ENCODE results near the gene ZFP36. TPM values are rescaled to one million over a fixed set of nuclear protein-coding genes. Genes with fewer than 3 reads are reported as not detected.

Gene ZFP36
- total RNA-seq, 4 donors from 2014 or later = 183 to 682 (median 309) TPM

DNA sequence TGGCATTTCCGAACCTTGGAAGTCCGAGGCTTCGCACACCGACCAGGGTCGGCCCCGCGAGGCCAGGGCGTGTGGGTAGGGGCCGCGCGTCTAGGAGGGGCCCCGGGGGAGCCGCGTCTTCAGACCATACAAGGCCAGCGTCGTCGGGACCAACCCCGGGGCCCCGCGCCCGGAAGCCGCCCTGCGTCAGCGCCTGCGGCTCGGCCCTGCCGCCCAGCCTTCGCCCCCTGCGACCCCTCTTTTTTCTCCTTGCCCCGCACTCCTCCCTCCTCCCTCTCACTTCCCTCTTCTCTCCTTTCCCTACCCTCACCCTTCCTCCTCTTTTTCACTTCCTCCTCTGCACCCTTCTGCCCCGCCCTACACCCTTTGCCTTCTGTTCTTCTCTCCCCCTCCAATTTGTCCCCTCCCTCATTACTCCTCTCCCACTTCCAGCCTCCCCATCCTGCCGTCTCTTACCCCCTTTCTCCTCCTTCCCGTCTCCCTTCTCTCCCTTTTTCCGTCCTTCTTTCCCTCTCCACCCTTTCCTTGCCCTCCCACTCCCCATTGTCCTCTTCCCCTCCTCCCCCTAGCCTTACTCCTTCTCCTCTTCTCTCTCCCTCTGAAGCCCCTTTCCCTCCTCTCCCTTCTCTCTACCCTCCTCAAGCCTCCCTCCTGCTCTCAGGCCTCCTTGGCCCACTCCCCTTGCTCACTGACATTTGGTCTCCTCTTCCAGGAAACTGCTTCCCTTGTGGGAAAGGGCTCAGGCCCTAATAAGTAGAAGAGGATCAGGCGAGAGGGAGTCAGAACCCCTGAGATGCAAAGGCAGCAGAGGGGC, 3.6 kb downstream of the ZFP36 start:
- H3K4me3 ChIP-seq = peak overlapping the region; percentile 78 to 96 (median 92)
- no peaks in the 10 kb centered on the region for H3K9me3 ChIP-seq
- DNase-seq = peak; percentile 77 to 92 (median 86)
- TF ChIP-seq POLR2A (IDR thresholded peaks at IDR 0.05) = peak; percentile 52 to 71
- TF ChIP-seq, protein P1, sequence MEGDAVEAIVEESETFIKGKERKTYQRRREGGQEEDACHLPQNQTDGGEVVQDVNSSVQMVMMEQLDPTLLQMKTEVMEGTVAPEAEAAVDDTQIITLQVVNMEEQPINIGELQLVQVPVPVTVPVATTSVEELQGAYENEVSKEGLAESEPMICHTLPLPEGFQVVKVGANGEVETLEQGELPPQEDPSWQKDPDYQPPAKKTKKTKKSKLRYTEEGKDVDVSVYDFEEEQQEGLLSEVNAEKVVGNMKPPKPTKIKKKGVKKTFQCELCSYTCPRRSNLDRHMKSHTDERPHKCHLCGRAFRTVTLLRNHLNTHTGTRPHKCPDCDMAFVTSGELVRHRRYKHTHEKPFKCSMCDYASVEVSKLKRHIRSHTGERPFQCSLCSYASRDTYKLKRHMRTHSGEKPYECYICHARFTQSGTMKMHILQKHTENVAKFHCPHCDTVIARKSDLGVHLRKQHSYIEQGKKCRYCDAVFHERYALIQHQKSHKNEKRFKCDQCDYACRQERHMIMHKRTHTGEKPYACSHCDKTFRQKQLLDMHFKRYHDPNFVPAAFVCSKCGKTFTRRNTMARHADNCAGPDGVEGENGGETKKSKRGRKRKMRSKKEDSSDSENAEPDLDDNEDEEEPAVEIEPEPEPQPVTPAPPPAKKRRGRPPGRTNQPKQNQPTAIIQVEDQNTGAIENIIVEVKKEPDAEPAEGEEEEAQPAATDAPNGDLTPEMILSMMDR (IDR thresholded peaks at IDR 0.05) = peak in 1 of 6 experiments; percentile 17
- peak overlapping the region; percentile 98 to 100 (median 100) for H3K27ac ChIP-seq
- H3K4me1 ChIP-seq = peaks cover 0 to 43% (median 23%) of the 10 kb centered on the region in 4 donors
- H3K27me3 ChIP-seq = no peaks in the 10 kb centered on the region
- peaks cover 0 to 20% (median 4%) of the 10 kb centered on the region in 3 donors for H3K36me3 ChIP-seq

DNA sequence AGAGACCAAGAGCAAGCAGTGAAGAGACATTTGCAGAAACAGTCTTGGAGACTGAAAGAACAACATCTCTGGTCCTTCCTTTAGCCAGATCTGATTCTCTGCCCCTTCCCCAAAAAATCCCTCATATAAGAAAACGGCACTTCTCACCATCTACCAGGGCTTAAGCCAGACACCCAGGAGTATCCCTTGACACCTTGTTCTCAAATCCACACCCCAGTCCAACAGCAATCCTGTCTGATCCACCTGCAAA, 4.1 kb downstream of the ZFP36 start:
- no peak for TF ChIP-seq POLR2A (IDR thresholded peaks at IDR 0.05)
- TF ChIP-seq, protein P1 (IDR thresholded peaks at IDR 0.05) = no peak
- H3K4me1 ChIP-seq = peaks cover 0 to 42% (median 17%) of the 10 kb centered on the region in 4 donors

DNA sequence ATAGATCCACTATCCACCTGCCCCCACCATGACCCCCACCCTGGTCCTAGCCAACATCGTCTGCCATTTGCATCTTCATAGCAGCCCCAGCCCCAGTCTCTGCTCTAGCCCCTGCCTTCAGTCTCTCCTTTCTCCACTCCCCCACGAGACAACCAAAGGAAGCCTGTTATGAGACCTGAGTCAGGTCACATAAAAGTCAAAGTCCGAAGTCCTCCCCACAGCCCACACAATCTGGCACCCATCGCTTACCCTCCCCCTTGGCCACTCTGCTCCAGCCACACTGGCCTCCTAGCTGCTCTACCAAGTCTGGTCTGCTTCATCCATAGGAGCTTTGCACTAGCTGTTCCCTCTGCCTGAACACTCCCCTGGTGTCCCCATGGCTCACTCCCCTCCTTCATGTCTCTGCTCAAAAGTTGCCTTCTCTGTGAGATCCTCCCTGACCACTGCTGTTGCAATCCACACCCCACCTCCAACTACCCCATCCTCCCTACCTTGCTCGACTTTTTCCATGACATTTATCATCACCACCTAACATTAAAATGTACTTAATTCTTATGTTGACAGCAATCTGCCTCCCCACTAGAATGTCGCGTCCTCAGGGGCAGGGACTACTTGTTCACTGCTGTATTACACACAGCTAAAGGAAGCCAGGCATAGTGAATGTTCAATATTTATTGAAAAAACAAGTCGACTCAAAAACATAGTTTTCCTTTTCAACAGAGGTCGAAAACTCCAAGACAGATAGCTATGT, 4.6 kb downstream of the ZFP36 start:
- no peaks in the 10 kb centered on the region for H3K27me3 ChIP-seq
- TF ChIP-seq, protein P1 (IDR thresholded peaks at IDR 0.05) = peak in 3 of 6 experiments; percentile 3 to 28 (median 7)
- TF ChIP-seq POLR2A (IDR thresholded peaks at IDR 0.05) = peak; percentile 88 to 91
- H3K9me3 ChIP-seq = no peaks in the 10 kb centered on the region
- DNase-seq = peak; percentile 50 to 88 (median 85)
- peak overlapping the region; percentile 98 to 100 (median 100) for H3K27ac ChIP-seq
- peaks cover 0 to 20% (median 4%) of the 10 kb centered on the region in 3 donors for H3K36me3 ChIP-seq
- peak overlapping the region; percentile 78 to 96 (median 92) for H3K4me3 ChIP-seq
- peaks cover 0 to 44% (median 14%) of the 10 kb centered on the region in 4 donors for H3K4me1 ChIP-seq

More for the DNA sequence above, 4.1 kb downstream of the ZFP36 start:
- peaks cover 0 to 20% (median 4%) of the 10 kb centered on the region in 3 donors for H3K36me3 ChIP-seq
- H3K9me3 ChIP-seq = no peaks in the 10 kb centered on the region
- DNase-seq = no peak
- peak overlapping the region; percentile 98 to 100 (median 100) for H3K27ac ChIP-seq
- H3K27me3 ChIP-seq = no peaks in the 10 kb centered on the region
- peak overlapping the region; percentile 78 to 96 (median 92) for H3K4me3 ChIP-seq

DNA sequence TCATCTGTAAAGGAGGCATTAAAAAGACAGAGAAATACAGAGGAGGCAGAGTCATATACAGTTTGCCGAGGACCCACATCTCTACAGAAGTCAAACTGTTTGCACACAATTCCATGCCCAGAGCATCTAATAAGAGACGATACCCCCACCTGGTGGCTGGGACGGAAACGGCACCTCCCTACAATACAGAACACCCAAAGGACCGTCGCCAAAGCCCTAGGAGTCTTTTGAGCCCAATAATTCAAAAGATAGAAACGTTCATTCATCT, 5.1 kb downstream of the ZFP36 start:
- TF ChIP-seq, protein P1 (IDR thresholded peaks at IDR 0.05) = peak; percentile 87 to 100 (median 98)
- TF ChIP-seq POLR2A (IDR thresholded peaks at IDR 0.05) = no peak
- H3K4me3 ChIP-seq = peak overlapping the region; percentile 62 to 96 (median 84)

DNA sequence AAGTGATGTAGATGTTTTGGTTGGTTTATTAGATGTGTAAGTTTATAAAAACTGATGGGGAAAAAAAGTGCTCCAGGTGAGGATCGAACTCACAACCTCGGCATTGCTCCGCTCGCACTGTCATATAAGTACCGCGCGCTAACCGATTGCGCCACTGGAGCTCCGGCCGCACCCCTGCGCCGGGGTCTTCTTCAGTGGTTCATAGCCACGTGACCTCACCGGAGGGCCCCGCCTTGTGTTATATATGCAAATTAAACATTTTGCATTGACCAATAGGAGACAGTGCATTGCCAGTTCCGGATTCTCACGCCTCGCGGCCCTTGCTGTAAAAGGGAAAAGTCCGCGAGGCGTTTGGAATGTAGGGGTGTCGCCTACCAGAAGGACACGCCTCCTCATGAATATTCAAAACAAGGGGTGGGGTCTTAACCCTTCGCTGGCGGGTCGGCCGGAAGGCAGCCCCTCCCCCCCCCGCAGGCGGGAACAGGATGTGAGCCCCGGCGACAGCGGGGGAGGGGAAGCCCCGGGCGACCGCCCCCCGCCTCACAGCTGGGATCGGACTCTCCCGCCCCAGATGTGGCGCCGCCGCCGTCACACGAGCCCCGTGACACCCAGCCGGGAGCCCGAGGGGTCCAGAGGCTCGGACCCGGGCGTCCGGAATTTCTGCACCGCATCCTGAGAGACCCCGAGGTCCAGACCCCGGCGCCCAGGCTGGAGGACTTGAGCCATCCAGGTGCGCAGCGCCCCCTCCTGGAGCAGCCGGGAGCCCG, 5.6 kb downstream of the ZFP36 start, which contains the start of gene PLEKHG2:
PLEKHG2 (plus strand) TSS at position 570 of the 767 bp plus-strand sequence. CDS start 1,418 bp downstream, outside the sequence.
- H3K4me1 ChIP-seq = peaks cover 0 to 47% (median 14%) of the 10 kb centered on the region in 4 donors
- H3K9me3 ChIP-seq = no peaks in the 10 kb centered on the region
- peak within 1 kb of the TSS; percentile 62 to 96 (median 84) for H3K4me3 ChIP-seq
- no peaks in the 10 kb centered on the region for H3K27me3 ChIP-seq
- peak within 1 kb of the TSS; percentile 98 to 100 (median 100) for H3K27ac ChIP-seq
- peak; percentile 97 to 98 (median 97) for DNase-seq
- H3K36me3 ChIP-seq = peaks cover 0 to 17% (median 4%) of the 10 kb centered on the region in 3 donors
- peak; percentile 84 to 93 for TF ChIP-seq POLR2A (IDR thresholded peaks at IDR 0.05)
- TF ChIP-seq, protein P1 (IDR thresholded peaks at IDR 0.05) = peak; percentile 78 to 92 (median 90)

More for the DNA sequence above, 5.1 kb downstream of the ZFP36 start:
- Histone ChIP-seq H3K27ac (peak overlapping the region; percentile 98 to 100 (median 100)), H3K27me3 (no peaks in the 10 kb centered on the region), H3K36me3 (peaks cover 0 to 20% (median 4%) of the 10 kb centered on the region in 3 donors), H3K9me3 (no peaks in the 10 kb centered on the region), H3K4me1 (peaks cover 0 to 47% (median 14%) of the 10 kb centered on the region in 4 donors)
- DNase-seq = peak; percentile 90 to 98 (median 96)
